Measurements from ENCODE around the gene RIMBP2.

The RIMBP2 gene

DNA sequence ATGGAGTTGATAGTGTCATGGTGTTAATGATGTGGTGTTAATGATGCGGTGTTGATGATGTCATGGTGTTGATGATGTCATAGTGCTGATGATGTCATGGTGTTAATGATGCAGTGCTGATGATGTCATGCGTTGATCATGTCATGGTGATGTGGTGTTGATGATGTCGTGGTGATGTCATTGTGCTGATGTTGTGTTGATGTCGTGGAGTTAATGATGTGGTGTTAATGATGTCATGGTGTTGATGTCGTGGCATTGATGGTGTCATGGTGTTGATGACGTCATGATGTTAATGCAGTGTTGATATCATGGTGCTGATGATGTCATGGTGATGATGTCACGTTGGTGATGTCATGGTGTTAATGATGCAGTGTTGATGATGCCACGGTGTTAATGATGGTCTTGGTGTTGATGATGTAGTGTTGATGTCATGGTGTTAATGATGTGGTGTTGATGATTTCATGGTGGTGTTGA, 49.1 kb upstream of the RIMBP2 start (continued):
- TF ChIP-seq ZNF670 (tag by site-specific recombination; IDR thresholded peaks at IDR 0.05; ENCODE audit: low read depth) (peak; percentile 97), ZBTB48 (tag by site-specific recombination; IDR thresholded peaks at IDR 0.05) (no peak; the same call in 1 of the 2 replicates), ZNF19 (tag by site-specific recombination; IDR thresholded peaks at IDR 0.05; ENCODE audit: low read depth) (no peak; the same call in 1 of the 2 replicates), ZNF660 (tag by site-specific recombination; IDR thresholded peaks at IDR 0.05) (no peak), ZNF629 (tag by site-specific recombination; IDR thresholded peaks at IDR 0.05) (peak; percentile 99), ZNF2 (tag by site-specific recombination; IDR thresholded peaks at IDR 0.05) (peak; percentile 86), OSR2 (tag by site-specific recombination; IDR thresholded peaks at IDR 0.05) (no peak; the same call in 1 of the 2 replicates), KLF1 (tag by site-specific recombination; IDR thresholded peaks at IDR 0.05) (no peak), ZNF223 (tag by site-specific recombination; IDR thresholded peaks at IDR 0.05) (no peak), ZNF391 (tag by site-specific recombination; IDR thresholded peaks at IDR 0.05; ENCODE audit: borderline replicate concordance, low read depth) (peak; percentile 93), ZNF571 (tag by site-specific recombination; IDR thresholded peaks at IDR 0.05) (peak; percentile 96), ZNF23 (tag by site-specific recombination; IDR thresholded peaks at IDR 0.05; ENCODE audit: borderline replicate concordance) (peak; percentile 66; the same call in 1 of the 2 replicates), HOXA7 (CRISPR knock-in tag; IDR thresholded peaks at IDR 0.05; ENCODE audit: borderline replicate concordance) (no peak), ZNF521 (tag by site-specific recombination; IDR thresholded peaks at IDR 0.05) (peak; percentile 86; the same call in 1 of the 2 replicates), ZNF555 (tag by site-specific recombination; conservative IDR thresholded peaks at IDR 0.05) (no peak), ZNF157 (tag by site-specific recombination; IDR thresholded peaks at IDR 0.05) (peak; percentile 49; the same call in 1 of the 2 replicates), ZNF621 (tag by site-specific recombination; IDR thresholded peaks at IDR 0.05) (peak; percentile 99), ZNF707 (tag by site-specific recombination; IDR thresholded peaks at IDR 0.05) (peak; percentile 75; the same call in 1 of the 2 replicates), GLI2 (tag by site-specific recombination; IDR thresholded peaks at IDR 0.05; ENCODE audit: borderline replicate concordance, low read depth) (no peak), ZNF16 (tag by site-specific recombination; IDR thresholded peaks at IDR 0.05; ENCODE audit: low read depth) (no peak; the same call in 1 of the 2 replicates), ZNF292 (tag by site-specific recombination; IDR thresholded peaks at IDR 0.05; ENCODE audit: borderline replicate concordance, low read depth) (no peak)
- TF ChIP-seq, protein P1, sequence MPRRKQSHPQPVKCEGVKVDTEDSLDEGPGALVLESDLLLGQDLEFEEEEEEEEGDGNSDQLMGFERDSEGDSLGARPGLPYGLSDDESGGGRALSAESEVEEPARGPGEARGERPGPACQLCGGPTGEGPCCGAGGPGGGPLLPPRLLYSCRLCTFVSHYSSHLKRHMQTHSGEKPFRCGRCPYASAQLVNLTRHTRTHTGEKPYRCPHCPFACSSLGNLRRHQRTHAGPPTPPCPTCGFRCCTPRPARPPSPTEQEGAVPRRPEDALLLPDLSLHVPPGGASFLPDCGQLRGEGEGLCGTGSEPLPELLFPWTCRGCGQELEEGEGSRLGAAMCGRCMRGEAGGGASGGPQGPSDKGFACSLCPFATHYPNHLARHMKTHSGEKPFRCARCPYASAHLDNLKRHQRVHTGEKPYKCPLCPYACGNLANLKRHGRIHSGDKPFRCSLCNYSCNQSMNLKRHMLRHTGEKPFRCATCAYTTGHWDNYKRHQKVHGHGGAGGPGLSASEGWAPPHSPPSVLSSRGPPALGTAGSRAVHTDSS (tag by site-specific recombination; IDR thresholded peaks at IDR 0.05): no peak
- TF ChIP-seq, protein P2, sequence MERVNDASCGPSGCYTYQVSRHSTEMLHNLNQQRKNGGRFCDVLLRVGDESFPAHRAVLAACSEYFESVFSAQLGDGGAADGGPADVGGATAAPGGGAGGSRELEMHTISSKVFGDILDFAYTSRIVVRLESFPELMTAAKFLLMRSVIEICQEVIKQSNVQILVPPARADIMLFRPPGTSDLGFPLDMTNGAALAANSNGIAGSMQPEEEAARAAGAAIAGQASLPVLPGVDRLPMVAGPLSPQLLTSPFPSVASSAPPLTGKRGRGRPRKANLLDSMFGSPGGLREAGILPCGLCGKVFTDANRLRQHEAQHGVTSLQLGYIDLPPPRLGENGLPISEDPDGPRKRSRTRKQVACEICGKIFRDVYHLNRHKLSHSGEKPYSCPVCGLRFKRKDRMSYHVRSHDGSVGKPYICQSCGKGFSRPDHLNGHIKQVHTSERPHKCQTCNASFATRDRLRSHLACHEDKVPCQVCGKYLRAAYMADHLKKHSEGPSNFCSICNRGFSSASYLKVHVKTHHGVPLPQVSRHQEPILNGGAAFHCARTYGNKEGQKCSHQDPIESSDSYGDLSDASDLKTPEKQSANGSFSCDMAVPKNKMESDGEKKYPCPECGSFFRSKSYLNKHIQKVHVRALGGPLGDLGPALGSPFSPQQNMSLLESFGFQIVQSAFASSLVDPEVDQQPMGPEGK (tag by site-specific recombination; IDR thresholded peaks at IDR 0.05): no peak
- TF ChIP-seq, protein P3, sequence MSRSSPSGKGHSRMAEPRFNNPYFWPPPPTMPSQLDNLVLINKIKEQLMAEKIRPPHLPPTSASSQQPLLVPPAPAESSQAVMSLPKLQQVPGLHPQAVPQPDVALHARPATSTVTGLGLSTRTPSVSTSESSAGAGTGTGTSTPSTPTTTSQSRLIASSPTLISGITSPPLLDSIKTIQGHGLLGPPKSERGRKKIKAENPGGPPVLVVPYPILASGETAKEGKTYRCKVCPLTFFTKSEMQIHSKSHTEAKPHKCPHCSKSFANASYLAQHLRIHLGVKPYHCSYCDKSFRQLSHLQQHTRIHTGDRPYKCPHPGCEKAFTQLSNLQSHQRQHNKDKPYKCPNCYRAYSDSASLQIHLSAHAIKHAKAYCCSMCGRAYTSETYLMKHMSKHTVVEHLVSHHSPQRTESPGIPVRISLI (tag by site-specific recombination; IDR thresholded peaks at IDR 0.05): 0 out of 2 replicates have a peak, but pooled peaks have one; percentile 20
- TF ChIP-seq, protein P4, sequence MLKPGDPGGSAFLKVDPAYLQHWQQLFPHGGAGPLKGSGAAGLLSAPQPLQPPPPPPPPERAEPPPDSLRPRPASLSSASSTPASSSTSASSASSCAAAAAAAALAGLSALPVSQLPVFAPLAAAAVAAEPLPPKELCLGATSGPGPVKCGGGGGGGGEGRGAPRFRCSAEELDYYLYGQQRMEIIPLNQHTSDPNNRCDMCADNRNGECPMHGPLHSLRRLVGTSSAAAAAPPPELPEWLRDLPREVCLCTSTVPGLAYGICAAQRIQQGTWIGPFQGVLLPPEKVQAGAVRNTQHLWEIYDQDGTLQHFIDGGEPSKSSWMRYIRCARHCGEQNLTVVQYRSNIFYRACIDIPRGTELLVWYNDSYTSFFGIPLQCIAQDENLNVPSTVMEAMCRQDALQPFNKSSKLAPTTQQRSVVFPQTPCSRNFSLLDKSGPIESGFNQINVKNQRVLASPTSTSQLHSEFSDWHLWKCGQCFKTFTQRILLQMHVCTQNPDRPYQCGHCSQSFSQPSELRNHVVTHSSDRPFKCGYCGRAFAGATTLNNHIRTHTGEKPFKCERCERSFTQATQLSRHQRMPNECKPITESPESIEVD (tag by site-specific recombination; IDR thresholded peaks at IDR 0.05): no peak
- TF ChIP-seq, protein P5, sequence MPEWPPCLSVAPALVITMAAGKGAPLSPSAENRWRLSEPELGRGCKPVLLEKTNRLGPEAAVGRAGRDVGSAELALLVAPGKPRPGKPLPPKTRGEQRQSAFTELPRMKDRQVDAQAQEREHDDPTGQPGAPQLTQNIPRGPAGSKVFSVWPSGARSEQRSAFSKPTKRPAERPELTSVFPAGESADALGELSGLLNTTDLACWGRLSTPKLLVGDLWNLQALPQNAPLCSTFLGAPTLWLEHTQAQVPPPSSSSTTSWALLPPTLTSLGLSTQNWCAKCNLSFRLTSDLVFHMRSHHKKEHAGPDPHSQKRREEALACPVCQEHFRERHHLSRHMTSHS (tag by site-specific recombination; IDR thresholded peaks at IDR 0.05): peak; percentile 87
- TF ChIP-seq, protein P6, sequence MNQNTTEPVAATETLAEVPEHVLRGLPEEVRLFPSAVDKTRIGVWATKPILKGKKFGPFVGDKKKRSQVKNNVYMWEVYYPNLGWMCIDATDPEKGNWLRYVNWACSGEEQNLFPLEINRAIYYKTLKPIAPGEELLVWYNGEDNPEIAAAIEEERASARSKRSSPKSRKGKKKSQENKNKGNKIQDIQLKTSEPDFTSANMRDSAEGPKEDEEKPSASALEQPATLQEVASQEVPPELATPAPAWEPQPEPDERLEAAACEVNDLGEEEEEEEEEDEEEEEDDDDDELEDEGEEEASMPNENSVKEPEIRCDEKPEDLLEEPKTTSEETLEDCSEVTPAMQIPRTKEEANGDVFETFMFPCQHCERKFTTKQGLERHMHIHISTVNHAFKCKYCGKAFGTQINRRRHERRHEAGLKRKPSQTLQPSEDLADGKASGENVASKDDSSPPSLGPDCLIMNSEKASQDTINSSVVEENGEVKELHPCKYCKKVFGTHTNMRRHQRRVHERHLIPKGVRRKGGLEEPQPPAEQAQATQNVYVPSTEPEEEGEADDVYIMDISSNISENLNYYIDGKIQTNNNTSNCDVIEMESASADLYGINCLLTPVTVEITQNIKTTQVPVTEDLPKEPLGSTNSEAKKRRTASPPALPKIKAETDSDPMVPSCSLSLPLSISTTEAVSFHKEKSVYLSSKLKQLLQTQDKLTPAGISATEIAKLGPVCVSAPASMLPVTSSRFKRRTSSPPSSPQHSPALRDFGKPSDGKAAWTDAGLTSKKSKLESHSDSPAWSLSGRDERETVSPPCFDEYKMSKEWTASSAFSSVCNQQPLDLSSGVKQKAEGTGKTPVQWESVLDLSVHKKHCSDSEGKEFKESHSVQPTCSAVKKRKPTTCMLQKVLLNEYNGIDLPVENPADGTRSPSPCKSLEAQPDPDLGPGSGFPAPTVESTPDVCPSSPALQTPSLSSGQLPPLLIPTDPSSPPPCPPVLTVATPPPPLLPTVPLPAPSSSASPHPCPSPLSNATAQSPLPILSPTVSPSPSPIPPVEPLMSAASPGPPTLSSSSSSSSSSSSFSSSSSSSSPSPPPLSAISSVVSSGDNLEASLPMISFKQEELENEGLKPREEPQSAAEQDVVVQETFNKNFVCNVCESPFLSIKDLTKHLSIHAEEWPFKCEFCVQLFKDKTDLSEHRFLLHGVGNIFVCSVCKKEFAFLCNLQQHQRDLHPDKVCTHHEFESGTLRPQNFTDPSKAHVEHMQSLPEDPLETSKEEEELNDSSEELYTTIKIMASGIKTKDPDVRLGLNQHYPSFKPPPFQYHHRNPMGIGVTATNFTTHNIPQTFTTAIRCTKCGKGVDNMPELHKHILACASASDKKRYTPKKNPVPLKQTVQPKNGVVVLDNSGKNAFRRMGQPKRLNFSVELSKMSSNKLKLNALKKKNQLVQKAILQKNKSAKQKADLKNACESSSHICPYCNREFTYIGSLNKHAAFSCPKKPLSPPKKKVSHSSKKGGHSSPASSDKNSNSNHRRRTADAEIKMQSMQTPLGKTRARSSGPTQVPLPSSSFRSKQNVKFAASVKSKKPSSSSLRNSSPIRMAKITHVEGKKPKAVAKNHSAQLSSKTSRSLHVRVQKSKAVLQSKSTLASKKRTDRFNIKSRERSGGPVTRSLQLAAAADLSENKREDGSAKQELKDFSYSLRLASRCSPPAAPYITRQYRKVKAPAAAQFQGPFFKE (tag by site-specific recombination; IDR thresholded peaks at IDR 0.05; ENCODE audit: borderline replicate concordance): 0 out of 2 replicates have a peak, but pooled peaks have one; percentile 30

Measured in HEK293 (cell line).